Activated gamma-delta T cell treated with anti-CD3 and anti-CD28 coated beads, Interleukin-2, amount 50 U/mL, for 16 hours (primary cell): ENCODE data around the gene PDLIM1.
"Not testable (repeated sequence)": the region's sequence is repeated elsewhere in the genome, so short reads cannot be mapped to it uniquely, and the experiment has no call there.

Experiments
- DNase-seq: peaks from one replicate; pipeline ENCODE4 v3.0.0-alpha.2; 2020; ENCODE audit warnings: low read depth

The PDLIM1 gene

GRCh38 chr10:95240096-95240495 is 50.7 kb downstream of the PDLIM1 start:
- not testable (repeated sequence) for DNase-seq

GRCh38 chr10:95237376-95238170 is 53.2 kb downstream of the PDLIM1 start:
- no peak for DNase-seq

- DNase-seq, result no peak
Measured at GRCh38 chr10:95236068-95236903, 54.5 kb downstream of the PDLIM1 start.

GRCh38 chr10:95235676-95236067 is 55.1 kb downstream of the PDLIM1 start:
- DNase-seq, result no peak

GRCh38 chr10:95234951-95235350 is 55.9 kb downstream of the PDLIM1 start:
- no peak for DNase-seq

- DNase-seq, result no peak
Measured at GRCh38 chr10:95233377-95234034, 57.3 kb downstream of the PDLIM1 start.

- peak; percentile 28 for DNase-seq
Measured at GRCh38 chr10:95230677-95231586, 59.9 kb downstream of the PDLIM1 start.

GRCh38 chr10:95229724-95230627 is 60.8 kb downstream of the PDLIM1 start:
- no peak for DNase-seq

- DNase-seq, result not testable (repeated sequence)
Measured at GRCh38 chr10:95228934-95229723, 61.7 kb downstream of the PDLIM1 start.

- DNase-seq, result no peak
Measured at GRCh38 chr10:95225136-95225535, 65.7 kb downstream of the PDLIM1 start.

GRCh38 chr10:95221124-95221523 is 69.7 kb downstream of the PDLIM1 start:
- DNase-seq, result no peak

- DNase-seq, result no peak
Measured at GRCh38 chr10:95220539-95220938, 70.3 kb downstream of the PDLIM1 start.

GRCh38 chr10:95217476-95217875 is 73.3 kb downstream of the PDLIM1 start:
- no peak for DNase-seq

GRCh38 chr10:95214793-95215192 is 76.0 kb downstream of the PDLIM1 start:
- no peak for DNase-seq

GRCh38 chr10:95214369-95214768 is 76.4 kb downstream of the PDLIM1 start:
- DNase-seq, result no peak

- DNase-seq, result no peak
Measured at GRCh38 chr10:95211606-95212279, 79.1 kb downstream of the PDLIM1 start.

GRCh38 chr10:95209509-95210127 is 81.2 kb downstream of the PDLIM1 start:
- no peak for DNase-seq

- no peak for DNase-seq
Measured at GRCh38 chr10:95208702-95209391, 82.0 kb downstream of the PDLIM1 start.
